GM12891 (cell line): ENCODE measurements around the gene MARCKS.

Source experiments
- PAX5 ChIP-seq: IDR thresholded peaks from 2 replicates; pipeline ENCODE4 v1.6.1; 2011; ENCODE audit warnings: low read length, moderate library complexity, mild to moderate bottlenecking; ENCODE audit not compliant: insufficient read depth, severe bottlenecking
- POLR2A ChIP-seq: IDR thresholded peaks from 2 replicates; pipeline ENCODE4 v1.6.1; 2011; ENCODE audit warnings: low read depth, low read length, control low read depth
- POLR2AphosphoS5 ChIP-seq: IDR thresholded peaks from 2 replicates; pipeline ENCODE4 v1.6.1; 2011; ENCODE audit warnings: low read depth, low read length, control low read depth
- POU2F2 ChIP-seq: IDR thresholded peaks from 2 replicates; pipeline ENCODE4 v1.6.1; 2011; ENCODE audit warnings: low read depth, mild to moderate bottlenecking, control low read depth, low read length, moderate library complexity
- SPI1 ChIP-seq: IDR thresholded peaks from 2 replicates; pipeline ENCODE4 v1.6.1; 2011; ENCODE audit warnings: low read depth, low read length, control low read depth
- TAF1 ChIP-seq: IDR thresholded peaks from 2 replicates; pipeline ENCODE4 v1.6.1; 2011; ENCODE audit warnings: low read depth, low read length, control low read depth

- TF ChIP-seq POLR2A, result no peak
- TF ChIP-seq POLR2AphosphoS5, result no peak
- TF ChIP-seq POU2F2, result no peak
- TF ChIP-seq SPI1, result peak; percentile 88
- no peak for TF ChIP-seq TAF1
- no peak for TF ChIP-seq PAX5
Measured at GRCh38 chr6:113873043-113873667, 16.0 kb downstream of the MARCKS start.
